GM18526 (cell line): Measurements from ENCODE around the gene TBKBP1.

Experiments
- POLR2A ChIP-seq: IDR thresholded peaks from 3 replicates; pipeline ENCODE4 v1.6.1; 2011; ENCODE audit not compliant: insufficient read length; ENCODE audit errors: extremely low read depth

TBKBP1 gene

GRCh38 chr17:47702391-47702995 lies 8.5 kb downstream of the TBKBP1 start:
- no peak for TF ChIP-seq POLR2A

- no peak for TF ChIP-seq POLR2A
Observed at GRCh38 chr17:47703191-47703591, 9.2 kb downstream of the TBKBP1 start.

GRCh38 chr17:47703671-47704070 lies 9.7 kb downstream of the TBKBP1 start:
- no peak for TF ChIP-seq POLR2A

GRCh38 chr17:47704116-47704515 lies 10.2 kb downstream of the TBKBP1 start:
- no peak for TF ChIP-seq POLR2A

GRCh38 chr17:47704736-47705135 lies 10.8 kb downstream of the TBKBP1 start:
- TF ChIP-seq POLR2A: no peak

DNA sequence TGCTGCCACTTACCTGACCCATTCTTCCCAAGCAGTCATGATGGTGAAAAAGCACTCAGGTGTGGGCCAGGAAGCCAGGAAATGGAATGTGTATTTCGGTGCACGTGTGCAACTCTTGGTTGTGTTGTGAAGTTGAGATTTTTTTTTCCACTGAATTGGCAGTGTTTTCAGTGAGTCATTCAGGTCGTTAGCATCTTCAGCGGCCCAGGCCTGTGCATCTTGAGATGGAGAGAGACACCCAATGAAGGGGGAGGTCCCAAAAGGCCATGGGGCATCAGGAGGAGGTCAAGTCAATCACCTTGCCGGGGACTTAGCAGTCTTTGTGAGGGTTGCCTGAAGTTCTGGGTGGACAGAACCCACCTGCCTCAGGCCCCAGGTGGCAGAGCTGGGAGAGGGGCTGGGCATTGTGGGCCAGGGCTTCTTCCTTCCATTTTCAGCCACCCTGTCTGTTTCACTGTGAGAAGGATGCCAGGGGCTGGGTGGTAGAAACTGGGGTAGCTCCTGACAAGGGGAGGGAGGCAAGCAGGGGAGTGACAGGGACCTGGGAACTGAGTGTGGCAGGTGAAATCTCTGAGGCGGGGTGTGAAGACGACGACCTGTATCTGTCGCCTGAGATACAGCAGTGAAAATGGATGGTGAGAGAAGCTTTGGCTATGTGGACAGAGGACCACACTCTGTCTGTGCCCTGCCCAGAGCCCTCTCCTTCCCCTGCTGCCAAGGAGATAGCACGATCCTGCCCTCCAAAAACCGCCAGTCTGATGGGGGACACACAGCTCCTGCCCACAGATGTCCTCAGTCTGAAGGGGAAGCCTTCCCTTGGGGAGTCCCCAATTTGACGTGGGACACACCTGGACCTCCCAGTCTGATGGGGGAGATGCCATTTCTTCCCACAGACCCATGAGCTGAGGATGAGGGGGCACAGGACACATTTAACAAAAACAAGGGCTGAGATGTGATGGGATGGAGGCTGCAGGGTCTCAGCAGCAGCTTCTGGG lies 11.9 kb downstream of the TBKBP1 start:
- no peak for TF ChIP-seq POLR2A

DNA sequence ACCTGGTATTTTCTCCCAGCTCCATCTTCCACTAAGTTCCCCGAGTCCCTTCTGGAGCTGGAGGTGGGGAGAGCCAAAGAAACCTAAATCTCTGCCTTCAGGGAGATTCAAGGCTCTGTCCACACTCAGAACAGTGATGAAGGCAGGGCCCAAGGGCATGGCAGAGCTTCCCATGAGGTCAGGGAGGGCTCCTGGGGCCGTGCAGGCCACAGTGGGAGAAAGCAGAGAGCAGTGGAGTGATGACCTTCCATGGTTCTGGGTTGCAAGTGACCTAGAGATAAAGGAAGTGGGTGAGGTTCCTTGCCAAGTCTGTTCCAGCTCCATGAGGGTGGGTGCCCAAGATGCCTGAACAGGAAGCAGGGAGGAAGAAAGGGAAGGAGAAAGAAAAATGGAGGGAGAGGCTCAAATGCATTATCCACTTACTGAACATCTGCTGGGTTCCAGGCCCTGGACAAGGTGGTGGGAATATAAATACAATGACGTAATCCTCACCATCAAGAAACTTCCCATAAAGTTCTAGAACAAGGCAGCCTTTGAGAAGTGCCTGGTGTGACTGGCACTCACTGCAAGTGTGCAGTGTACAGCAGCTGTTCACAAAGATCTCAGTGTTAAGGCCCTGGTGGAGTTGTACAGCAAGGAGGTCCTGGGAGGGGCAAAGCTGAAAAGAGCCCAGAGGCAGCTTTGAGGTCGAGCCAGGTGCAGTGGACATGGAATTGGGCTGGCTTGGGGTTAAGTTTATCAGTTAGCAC lies 13.3 kb downstream of the TBKBP1 start:
- TF ChIP-seq POLR2A: no peak

GRCh38 chr17:47707884-47708283 lies 13.9 kb downstream of the TBKBP1 start:
- TF ChIP-seq POLR2A: no peak

DNA sequence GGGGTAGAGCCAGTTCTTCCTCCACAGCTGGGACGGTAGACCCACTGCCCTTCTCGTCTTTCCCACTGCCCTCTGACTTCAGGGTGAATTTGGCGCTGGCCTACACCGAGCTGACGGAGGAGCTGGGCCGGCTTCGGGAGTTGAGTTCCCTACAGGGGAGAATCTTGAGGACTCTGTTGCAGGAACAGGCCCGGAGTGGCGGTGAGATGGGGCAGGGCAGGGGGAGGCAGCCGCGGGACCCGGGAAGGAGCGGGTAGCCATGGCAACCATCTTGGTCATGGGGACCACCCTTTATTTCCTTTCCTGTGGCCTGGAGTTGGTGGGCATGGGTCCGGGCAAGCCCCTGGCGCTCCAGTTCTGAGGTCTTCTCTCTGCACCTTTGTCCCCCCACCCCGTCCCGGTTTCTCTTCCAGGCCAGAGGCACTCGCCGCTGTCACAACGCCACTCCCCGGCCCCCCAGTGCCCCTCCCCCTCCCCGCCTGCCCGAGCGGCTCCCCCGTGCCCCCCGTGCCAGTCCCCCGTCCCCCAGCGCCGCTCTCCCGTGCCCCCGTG lies 14.4 kb downstream of the TBKBP1 start:
- no peak for TF ChIP-seq POLR2A

DNA sequence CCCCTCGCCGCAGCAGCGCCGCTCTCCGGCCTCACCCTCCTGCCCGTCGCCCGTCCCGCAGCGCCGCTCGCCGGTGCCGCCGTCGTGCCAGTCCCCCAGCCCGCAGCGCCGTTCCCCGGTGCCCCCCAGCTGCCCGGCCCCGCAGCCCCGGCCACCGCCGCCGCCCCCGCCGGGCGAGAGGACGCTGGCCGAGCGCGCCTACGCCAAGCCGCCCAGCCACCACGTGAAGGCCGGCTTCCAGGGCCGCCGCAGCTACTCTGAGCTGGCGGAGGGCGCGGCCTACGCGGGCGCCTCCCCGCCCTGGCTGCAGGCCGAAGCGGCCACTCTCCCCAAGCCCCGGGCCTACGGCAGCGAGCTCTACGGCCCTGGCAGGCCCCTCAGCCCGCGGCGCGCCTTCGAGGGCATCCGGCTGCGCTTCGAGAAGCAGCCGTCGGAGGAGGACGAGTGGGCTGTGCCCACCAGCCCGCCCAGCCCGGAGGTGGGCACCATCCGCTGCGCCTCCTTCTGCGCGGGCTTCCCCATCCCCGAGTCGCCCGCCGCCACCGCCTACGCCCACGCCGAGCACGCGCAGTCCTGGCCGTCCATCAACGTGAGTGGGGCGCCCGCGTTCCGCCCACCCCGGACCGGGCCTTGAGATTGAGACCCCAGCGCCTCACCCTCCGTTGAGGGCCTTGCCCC lies 15.0 kb downstream of the TBKBP1 start:
- no peak for TF ChIP-seq POLR2A

DNA sequence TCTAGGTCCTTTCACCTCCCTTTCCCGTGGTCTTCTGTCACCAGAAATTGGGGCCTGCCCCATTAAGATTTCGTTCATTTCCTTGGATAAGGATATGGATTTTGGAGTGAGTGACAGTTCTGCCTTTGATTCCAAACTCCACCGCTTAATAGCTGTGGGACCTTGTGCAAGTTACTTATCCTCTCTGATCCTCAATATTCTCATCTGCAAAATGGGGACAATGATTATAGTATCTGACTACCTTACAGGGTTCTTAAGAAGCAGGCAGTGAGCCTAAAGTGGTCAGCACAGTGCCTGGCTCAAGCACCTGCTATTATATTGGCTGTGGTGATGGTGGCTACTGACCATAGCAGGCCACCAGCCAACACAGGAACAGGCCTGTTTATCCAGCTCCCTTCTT lies 15.6 kb downstream of the TBKBP1 start:
- TF ChIP-seq POLR2A: no peak

- no peak for TF ChIP-seq POLR2A
Observed at GRCh38 chr17:47711366-47712099, 17.6 kb downstream of the TBKBP1 start.

GRCh38 chr17:47712330-47713023 lies 18.5 kb downstream of the TBKBP1 start:
- TF ChIP-seq POLR2A: no peak
